HG03039 (cell line): ENCODE data around the gene VWA8.

Experiments used
- ATAC-seq: cut with Tn5 transposase; IDR thresholded peaks from one replicate; pipeline ENCODE4 v1.9.1; 2021; ENCODE audit warnings: mild to moderate bottlenecking, moderate library complexity; ENCODE audit not compliant: unreplicated experiment

The VWA8 gene

DNA sequence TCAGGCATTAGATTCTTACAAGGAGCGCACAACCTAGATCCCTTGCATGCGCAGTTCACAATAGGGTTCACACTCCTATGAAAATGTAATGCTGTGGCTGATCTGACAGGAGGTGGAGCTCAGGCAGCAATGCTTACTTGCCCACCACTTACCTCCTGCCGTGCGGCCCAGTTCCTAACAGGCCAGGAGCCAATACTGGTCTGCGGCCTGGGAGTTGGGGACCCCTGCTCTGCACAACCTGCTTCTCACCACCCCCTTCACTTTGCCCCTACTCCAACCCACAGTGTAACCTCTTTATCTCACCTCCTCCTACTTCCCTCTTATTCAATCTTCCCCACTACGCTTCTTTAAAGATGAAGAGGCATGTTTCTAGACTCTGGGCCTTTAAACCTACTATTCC is 263.3 kb downstream of the VWA8 start:
- no peak for ATAC-seq

DNA sequence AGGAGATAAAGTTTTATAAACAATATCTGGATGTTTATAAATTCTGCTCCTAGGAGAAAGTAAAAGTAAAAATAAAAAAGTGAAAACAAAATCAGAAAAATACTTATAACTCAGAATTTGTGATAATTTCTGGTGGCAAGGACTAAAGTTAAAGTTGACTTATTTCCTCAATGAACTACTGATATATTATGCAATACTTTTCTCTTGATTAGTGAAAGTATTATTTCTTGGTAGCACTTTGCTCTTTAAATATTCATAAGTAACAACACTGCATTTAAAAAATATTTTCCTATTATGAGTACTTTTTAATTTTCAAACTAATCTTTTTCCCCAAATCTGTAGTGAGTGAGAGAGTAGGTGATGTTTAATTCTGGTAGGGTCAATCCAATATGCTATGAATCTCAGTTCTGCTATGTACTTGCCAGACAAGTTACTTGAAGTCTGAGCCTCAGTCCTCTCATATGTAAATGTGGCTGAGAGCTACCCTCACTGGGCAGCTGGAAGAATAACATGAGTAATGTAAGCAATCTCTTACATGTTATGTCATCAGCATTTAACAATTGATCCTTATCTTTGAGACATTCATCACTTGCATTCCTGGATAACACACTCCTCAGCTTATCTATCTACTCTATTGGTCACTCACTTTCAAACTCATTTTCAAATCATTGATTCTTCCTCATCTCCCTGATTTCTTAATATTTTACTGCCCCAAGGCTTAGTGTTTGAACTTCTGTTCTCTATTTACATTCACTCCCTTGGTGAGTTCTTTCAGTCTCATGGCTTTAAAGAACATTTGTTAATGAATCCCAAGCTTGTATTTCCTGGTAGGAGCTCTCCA is 264.5 kb downstream of the VWA8 start:
- ATAC-seq, result no peak

DNA sequence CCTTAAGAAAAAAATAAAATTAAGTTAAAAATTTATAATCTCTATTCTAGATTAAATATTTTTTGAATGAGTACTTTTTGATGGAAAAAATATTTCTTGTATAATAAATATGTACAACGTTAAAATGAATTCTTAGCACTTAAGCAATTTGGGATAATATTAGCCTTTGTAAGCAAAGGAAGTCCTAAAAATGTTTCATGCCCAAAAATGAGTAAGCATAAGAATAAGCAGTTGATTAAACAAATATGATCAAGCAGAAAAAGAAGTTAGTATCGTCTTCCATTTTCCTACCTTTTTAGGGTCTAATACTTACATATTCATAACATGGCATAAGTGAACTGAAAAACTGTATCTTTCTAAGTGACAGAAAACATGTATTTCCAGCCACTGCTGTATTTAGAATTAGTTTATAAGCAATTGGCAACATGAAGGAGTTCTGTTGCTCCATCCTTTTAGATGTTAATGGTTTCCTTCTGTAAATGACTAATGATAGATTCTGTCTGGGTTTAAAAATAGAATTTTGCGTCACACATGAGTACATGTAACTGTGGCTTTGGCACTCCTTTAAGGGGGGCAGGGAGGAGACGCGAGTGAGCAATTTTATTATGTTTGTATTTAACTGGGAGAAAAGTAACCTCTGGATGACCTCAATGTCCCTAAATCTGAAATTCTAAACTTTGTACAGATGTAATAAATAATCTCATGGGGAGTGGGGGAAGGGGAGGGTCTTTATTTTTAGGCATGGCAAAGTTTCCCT is 266.2 kb downstream of the VWA8 start:
- no peak for ATAC-seq

DNA sequence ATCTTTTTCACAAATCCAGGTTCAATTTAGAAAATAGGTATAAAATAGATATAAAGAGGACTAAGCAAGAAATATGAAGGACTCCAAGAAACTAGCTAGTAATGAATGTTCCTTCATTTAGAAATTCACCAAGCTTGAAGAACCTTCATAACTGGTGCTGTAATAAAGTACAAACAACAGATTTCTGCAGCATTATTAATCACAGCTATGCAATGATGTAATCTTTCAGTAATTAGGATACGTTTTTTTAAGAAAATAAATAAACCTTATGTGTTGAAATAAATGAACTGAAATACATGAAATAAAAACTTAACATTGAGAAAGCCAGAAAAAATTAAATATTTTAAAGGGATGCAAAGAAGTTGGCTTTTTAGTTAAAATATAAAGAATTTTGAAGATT is 267.5 kb downstream of the VWA8 start:
- ATAC-seq, result no peak

DNA sequence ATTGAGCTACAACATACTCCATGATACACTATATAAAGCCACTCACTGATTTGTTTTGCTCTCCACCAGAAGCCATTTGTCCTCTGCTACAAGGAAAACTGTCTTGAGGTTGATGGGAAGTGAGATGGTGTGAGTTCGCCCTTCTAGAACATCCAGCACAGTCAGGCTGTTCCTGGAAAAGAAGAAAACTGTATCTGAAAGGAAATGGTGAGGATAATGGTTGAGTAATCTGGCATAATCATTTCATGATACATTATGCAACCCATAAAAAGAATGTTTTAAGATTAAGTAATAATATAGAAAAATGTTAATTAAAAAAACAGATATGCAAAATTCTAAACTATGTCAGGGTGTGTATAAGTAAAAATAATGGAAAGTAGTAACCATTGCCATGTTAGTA is 269.6 kb downstream of the VWA8 start:
- no peak for ATAC-seq

DNA sequence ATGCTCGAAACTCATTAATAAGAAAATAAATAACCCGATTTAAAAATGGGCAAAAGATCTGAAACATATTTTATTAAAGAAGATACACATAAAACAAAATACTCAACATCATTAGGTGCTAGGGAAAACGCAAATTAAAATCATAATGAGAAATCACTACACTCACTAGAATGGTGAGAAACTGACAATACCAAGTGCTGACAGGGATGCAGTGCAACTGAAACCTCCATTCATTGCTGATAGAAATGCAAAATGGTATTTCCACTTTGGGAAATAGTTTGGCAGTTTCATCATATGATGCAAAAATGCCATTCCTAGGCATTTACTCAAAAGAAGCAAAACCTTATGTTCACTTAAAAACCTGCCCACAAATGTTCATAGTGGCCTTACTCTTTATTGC is 278.1 kb downstream of the VWA8 start:
- ATAC-seq, result no peak

DNA sequence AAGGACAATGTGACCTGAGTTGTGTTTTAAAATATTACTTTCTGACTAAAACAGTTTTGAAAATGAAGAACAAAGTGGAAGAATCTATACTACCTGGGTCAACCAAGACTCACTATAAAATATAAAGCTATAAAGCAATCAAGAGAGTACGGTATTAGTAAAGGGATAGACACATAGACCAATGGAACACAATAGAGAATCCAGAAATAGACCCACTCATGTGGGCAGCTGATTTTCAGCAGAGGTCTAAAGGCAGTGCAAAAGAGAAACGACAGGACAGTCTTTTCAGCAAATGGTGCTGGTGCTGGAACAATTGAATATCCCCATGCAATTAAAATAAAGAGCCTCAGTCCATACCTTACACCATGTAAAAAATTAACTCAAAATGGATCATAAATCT is 278.9 kb downstream of the VWA8 start:
- ATAC-seq, result no peak

DNA sequence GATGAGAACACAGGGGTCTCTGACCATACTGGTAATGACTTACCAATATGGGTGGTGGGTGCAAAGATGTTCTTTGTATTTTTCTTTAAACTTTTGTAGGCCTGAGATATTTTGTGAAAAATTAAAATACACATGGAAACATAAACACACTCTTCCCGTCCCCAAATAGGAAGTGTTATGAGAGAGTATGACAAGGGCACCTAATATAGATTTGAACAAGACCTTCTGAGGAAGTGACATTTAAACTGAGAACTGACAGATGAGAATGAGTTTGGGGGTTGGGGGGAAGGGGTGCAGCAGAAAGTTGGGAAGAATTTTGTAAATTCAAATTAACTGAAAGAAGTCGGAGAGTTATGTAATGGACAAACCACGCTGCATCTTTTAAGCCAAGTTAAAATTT is 279.3 kb downstream of the VWA8 start:
- ATAC-seq, result no peak

DNA sequence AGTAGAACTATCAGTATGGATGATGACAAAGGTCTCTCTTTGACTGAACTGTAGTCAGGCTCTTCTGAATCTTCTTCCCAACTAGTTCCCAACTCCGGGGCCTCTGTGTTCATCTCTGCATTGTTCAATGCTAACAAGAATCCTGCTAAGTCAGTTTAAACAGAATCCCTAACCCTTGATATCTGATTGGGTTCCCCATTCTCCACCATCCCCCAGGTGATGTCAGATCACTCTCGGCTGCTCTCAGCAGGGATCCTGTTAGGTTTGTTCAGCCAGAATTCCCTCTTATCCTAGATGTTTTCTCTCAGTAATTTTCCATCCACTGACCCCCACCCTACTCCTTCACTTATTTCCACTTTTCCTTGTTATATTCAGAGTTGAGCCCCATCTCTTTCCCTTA is 280.0 kb downstream of the VWA8 start:
- no peak for ATAC-seq

DNA sequence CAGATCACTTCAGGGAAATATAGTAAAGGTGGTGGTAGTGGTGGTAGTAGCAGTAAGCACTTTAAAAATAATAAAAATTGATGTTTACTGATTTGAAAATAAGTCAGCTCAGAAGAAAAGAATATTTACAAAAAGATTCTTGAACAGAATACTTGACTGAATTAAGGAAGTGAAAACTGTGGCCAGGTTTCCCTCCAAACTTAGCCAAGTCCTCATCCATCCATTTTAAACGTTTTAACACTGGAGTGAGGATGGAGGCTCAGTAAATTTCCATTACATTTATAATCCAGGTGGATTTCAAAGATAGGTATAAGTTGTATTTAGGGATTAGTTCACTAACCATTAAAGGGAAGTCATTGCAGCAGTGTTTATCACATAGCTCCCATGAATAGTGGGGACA is 282.1 kb downstream of the VWA8 start:
- no peak for ATAC-seq

DNA sequence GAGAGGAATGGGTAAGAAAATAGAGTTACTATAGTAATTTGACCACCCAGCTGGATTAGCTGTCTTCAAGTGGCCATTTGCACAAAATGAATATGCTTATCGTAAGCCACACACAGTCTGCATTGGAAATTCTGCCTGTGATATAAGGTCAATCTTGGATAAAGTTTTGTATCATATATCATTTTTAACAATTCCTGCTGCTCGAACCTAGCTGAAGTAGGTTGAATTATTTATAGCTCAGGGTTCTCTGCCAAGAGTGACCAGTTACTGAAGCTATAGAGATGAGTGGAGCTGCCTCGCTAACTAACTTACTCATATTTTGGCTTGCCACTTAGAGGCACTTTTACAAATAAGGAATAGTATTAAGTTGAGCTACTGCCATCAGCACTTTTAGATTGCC is 282.7 kb downstream of the VWA8 start:
- ATAC-seq, result no peak

DNA sequence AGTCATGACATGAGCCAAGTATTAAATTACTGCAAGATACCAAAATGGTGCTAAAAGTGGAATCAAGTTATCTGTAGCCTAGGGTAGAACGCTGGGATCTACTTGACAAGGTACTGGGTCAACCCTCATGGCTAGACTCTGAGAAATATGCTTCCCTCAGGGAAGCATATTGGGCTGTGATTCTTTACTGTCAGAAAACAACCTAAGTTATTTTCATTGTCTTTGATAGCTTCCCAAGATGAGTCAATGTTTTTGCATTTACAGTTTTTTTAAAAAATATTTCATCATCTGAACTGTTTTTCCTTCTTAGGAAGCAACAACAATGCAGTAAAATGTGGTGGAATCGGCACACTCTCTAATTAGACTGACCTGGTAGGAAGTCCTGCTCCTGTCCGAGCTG is 285.6 kb downstream of the VWA8 start:
- no peak for ATAC-seq

DNA sequence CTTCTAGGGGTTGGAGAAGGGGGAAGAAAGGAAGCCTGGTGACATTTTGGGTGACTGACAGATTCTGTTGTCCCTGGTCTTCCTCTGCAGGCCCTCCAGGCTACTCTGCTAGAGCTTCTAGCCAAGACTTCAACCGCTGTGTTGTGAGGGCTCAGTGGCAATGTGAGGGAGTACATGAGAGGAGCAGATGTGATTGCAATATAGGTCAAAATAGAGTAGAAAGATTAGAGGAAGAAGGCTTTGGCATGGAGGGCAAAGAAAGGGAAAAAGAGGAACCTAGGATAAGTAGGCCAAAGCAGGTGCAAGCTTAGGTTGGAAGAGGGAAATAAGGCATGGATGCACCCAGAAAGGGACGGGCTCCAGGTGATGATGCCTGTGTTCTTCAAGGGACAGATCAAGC is 286.7 kb downstream of the VWA8 start:
- no peak for ATAC-seq

DNA sequence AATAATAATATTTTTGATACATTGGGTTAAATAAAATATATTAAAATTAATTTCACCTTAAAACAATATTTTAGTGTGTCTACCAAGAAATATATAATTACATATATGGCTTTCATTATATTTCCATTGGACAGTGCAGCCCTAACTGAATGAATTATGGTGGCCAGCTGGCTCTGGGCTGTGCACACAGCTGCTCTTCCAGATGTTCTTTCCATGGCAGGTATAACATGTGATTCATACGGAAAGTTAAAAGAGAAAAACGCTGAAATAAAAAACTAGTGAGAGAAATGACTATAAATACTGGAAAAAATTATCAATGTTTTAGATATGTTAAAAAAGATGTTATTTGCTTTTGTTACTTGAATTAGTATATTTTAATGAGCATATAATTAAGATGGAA is 287.3 kb downstream of the VWA8 start:
- no peak for ATAC-seq

DNA sequence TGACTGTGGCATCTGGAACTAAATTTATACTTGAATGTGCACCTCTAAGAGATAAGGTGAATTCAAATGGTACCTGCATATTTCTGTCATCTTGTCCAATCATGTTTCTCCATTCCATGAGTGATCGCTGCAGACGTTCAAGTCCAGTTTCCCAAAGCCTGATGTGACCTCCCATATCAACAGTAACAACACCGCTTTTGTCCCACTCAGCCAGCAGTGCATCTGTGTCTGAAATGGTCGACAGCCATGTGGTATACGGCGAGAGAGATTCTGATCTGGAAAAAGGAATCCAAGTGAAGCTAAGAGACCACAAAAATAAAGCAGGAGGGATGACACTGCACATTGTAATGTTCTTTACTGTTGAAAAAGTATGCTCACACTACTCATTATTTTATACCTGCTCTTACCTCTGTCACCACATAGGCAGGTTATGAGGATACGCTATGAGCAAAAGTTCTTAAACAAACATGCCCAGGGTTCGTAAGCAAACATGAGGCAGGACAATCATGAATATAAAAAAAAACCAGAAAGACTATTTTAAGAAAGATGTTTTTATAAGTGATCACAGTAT is 290.0 kb downstream of the VWA8 start:
- no peak for ATAC-seq

DNA sequence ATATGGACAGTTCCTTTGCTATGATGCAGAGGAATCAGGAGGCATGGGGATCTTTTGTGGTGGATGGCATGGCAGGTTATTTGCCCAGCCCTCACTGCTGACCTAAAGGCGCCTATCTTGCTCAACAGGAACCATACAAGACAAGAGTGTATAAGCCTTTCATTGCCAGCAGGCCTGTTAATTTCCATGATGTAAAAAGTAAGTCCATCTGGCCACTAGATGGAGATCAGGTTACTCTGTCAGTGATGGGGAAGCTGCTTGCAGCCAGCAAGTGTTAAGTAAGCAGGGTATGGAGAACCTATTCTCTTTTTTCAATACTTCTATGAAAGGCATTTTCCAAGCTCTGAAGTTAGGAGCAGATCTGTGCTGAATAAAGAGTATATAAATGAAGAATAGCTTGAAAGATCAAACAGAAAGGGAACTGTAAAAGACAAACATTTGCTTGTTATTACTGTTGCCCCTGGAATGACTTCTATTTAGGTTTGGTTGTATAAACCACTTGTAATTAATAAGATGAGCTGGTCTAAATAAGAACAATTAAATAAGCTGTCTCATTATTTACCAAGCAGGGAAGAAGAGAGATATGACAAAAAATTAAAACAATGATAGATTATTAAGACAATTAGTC is 292.7 kb downstream of the VWA8 start:
- ATAC-seq, result no peak

DNA sequence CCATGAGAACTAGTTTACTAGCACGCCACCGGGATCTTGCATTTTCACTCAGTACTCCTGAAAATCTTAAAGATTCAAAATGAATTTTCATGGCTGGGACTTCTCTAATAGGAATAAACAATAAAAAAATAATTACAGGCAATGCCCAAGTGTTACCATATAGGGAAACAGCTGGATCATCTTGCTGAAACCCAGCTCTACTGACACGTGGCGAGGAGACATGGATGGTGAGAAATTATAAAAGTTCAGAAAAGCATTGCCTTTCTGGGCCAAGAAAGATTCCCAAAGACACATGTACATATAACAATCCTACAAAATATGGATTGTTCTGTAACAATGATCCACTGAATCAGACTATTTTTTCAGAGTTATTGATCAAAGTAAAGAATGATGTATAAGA is 294.3 kb downstream of the VWA8 start:
- no peak for ATAC-seq

DNA sequence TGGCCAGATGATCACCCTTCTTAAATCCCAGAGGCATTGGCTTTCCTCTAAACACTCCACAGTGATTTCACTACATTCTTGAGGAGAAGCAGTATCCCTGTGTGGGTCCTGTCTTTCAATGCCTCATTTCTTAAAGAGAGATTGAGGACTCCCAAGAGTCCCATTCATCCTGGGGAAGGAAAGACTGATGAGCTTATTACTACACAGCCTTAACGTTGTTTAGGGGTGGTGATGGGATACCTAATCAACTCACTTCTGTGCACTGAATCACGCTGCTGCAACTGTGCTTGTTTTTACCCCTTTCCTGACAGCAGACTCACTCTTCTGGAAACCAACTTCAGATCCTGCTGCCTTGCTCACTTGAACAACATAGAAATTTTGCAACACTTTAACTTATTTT is 300.5 kb downstream of the VWA8 start:
- ATAC-seq, result no peak

DNA sequence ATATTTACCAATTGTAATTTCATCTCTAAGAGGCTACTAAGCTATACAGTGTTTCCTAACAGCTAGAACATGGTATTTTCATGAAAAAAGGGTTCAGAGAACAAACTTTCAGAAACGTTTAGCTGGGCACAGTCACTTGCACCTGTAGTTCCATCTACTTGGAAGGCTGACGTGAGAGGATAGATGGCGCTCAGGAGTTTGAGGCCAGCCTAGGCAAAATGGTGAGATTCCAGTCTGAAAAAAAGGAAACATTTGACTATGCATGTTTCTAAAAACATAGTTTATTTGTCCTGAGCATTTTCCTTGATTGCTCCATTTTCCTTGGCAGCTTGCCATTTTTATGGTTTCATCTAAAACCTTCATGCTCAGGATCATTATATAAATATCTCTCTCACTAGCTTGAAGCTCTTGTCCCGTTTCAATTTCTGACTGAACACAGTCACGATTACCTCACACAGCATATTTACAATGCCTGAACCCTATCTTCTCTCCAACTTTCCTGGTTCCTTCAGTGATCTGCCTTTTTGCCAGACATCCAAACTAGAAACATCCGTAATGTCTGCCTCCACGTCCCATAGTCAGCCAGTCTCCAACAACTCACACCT is 302.8 kb downstream of the VWA8 start:
- no peak for ATAC-seq

DNA sequence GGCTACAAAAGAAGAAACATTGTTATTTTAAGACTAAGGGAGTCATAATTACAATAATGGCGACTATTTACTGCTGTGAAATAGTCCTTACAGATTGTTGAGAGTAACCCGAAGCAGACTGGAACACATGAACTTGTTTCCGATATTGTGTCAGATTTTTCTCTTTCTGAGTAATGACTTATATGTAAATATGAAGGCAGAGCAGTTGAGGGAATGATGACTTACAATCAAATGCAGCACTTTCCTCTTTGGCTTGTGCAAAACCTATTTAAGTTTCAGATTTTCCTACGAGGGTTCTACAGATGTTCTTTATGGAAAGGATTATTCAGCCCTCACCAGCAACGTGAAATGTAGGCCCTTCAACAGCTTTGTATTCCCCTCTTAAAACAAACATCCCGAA is 304.9 kb downstream of the VWA8 start:
- no peak for ATAC-seq

DNA sequence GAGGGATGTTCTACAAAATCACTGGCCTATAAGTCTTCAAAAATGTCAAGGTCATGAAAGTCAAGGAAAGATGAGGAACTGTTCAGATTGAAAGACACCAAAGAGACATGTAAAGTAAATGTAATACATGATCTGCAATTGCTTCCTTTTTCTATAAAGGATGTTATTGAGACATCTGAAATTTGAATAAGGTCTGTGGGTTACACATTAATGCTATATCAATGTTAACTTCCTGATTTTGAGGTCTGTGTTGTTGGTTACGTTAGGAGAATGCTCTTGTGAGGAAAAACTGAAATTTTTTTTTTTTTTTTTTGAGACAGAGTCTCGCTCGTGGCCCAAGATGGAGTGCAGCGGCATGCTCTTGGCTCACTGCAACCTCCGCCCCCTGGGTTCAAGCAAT is 306.1 kb downstream of the VWA8 start:
- ATAC-seq, result no peak
